ENCODE measurements around the gene PTX4.

DNA sequence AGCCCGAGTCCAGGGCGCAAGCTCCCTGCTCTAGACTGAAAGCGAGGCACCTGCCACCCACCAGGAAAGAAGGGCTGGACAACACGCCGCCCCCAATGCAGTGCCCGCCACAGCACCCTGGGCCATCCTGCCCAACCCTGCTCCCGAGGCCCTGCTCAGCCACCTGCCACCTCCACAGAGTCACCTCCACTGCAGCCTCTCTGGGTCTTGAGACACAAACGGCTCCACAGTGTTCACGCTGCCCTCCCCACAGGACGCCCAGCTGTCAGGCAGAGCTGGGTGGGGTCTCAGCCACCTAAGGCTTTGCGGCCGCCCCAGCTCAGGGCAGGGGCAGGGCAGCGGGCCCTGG, 23.2 kb downstream of the PTX4 start:
- TF ChIP-seq, protein P1, sequence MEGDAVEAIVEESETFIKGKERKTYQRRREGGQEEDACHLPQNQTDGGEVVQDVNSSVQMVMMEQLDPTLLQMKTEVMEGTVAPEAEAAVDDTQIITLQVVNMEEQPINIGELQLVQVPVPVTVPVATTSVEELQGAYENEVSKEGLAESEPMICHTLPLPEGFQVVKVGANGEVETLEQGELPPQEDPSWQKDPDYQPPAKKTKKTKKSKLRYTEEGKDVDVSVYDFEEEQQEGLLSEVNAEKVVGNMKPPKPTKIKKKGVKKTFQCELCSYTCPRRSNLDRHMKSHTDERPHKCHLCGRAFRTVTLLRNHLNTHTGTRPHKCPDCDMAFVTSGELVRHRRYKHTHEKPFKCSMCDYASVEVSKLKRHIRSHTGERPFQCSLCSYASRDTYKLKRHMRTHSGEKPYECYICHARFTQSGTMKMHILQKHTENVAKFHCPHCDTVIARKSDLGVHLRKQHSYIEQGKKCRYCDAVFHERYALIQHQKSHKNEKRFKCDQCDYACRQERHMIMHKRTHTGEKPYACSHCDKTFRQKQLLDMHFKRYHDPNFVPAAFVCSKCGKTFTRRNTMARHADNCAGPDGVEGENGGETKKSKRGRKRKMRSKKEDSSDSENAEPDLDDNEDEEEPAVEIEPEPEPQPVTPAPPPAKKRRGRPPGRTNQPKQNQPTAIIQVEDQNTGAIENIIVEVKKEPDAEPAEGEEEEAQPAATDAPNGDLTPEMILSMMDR (optimal IDR thresholded peaks at IDR 0.05 in 1 of 3, IDR thresholded peaks at IDR 0.05 in 1 of 3, conservative IDR thresholded peaks at IDR 0.05 in 1 of 3; ENCODE audit: extremely low read depth in 1 of 3, insufficient read depth in 2 of 3, low read length in 3 of 3), result no peak
- TF ChIP-seq EZH2 (IDR thresholded peaks at IDR 0.05; ENCODE audit: low read length), result no peak

Data from keratinocyte (primary cell).